Measurements from ENCODE around the gene RHOA. TPM values are rescaled to one million over a fixed set of nuclear protein-coding genes. Genes with fewer than 3 reads are reported as not detected.

The RHOA gene
- total and polyA plus RNA-seq, 10 donors: 226 to 693 (median 481) TPM

DNA sequence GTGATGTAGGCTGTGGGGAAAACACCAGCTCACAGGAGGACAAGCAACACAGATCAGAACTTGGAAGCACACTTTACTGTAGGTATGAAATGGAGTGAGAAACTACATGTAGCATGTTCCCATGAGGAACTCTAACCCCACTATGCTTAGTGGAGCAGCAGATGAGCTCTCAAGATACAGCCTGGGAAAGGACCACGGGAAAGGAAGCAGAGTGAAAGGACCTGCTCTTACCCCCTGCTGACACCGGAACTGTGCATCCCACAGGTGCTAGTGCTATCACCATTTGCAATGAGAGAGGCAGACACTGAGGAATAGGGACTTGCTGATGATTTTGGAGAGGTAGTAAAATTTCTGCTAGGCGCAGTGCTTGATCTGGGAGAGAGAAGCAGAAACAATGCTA, 100.5 kb downstream of the RHOA start:
- Histone ChIP-seq H3K9me3 (no peaks in the 10 kb centered on the region), H3K36me3 (peaks cover 3 to 100% (median 89%) of the 10 kb centered on the region in 6 donors), H3K27ac (no peak overlapping the region), H3K4me3 (no peak overlapping the region), H3K4me1 (peaks cover 0 to 4% (median 0%) of the 10 kb centered on the region in 6 donors), H3K27me3 (replicated peaks in 1 of 7) (no peaks in the 10 kb centered on the region)
- no peak for DNase-seq
- TF ChIP-seq, protein P1, sequence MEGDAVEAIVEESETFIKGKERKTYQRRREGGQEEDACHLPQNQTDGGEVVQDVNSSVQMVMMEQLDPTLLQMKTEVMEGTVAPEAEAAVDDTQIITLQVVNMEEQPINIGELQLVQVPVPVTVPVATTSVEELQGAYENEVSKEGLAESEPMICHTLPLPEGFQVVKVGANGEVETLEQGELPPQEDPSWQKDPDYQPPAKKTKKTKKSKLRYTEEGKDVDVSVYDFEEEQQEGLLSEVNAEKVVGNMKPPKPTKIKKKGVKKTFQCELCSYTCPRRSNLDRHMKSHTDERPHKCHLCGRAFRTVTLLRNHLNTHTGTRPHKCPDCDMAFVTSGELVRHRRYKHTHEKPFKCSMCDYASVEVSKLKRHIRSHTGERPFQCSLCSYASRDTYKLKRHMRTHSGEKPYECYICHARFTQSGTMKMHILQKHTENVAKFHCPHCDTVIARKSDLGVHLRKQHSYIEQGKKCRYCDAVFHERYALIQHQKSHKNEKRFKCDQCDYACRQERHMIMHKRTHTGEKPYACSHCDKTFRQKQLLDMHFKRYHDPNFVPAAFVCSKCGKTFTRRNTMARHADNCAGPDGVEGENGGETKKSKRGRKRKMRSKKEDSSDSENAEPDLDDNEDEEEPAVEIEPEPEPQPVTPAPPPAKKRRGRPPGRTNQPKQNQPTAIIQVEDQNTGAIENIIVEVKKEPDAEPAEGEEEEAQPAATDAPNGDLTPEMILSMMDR (IDR thresholded peaks at IDR 0.05 in 8 of 11, conservative IDR thresholded peaks at IDR 0.05 in 3 of 11): no peak
- TF ChIP-seq POLR2AphosphoS5 (IDR thresholded peaks at IDR 0.05): no peak
- TF ChIP-seq POLR2A (IDR thresholded peaks at IDR 0.05): no peak
- 93 to 96% (median 95%) methylated on average over 3 of the region's 3 CpGs for WGBS, 5 donors
- intact Hi-C loops (cut with DNase I; ENCODE audit: low total_unique reads): no loop called here

DNA sequence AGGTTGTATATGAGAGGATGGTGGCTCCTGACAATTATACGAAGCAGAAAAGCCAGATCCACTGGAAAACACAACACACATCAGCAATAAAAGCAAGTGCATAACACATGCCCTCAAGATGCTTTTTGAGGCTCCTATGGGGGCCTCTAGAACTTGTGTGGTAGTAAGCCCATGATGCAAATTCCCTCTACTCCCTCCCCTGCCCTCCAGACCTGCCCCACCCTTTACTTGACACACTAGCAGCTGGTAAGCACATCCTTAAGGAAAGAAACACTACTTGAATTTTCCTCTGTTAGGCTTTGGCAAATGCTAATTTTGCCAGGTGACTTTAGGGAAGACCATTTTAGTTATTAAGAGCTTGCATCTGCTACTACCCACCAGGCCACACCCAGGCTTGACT, 101.1 kb downstream of the RHOA start:
- H3K4me3 ChIP-seq: no peak overlapping the region
- no peak for DNase-seq
- peaks cover 0 to 4% (median 0%) of the 10 kb centered on the region in 6 donors for H3K4me1 ChIP-seq
- H3K27me3 ChIP-seq (replicated peaks in 1 of 7): no peaks in the 10 kb centered on the region
- no peak overlapping the region for H3K27ac ChIP-seq
- TF ChIP-seq POLR2AphosphoS5 (IDR thresholded peaks at IDR 0.05) (no peak), POLR2A (IDR thresholded peaks at IDR 0.05) (no peak)
- TF ChIP-seq, protein P1 (IDR thresholded peaks at IDR 0.05 in 8 of 11, conservative IDR thresholded peaks at IDR 0.05 in 3 of 11): no peak
- intact Hi-C loops (cut with DNase I; ENCODE audit: low total_unique reads): no loop called here
- WGBS, 5 donors: 92 to 100% (median 95%) methylated on average over 1 of the region's 1 CpG
- H3K9me3 ChIP-seq: no peaks in the 10 kb centered on the region
- H3K36me3 ChIP-seq: peaks cover 3 to 100% (median 89%) of the 10 kb centered on the region in 6 donors

Other genes starting within 250 kb of the RHOA start
- 10 to 100 TPM; 20.5 to 45.4 (median 28.8) TPM for gene CCDC71, start 245.6 kb downstream of the RHOA start, total RNA-seq
- gene CCDC71, start 245.6 kb downstream of the RHOA start, polyA plus RNA-seq: 10 to 100 TPM in 2 of 3 donors, 1 to 10 TPM in 1; 9.9 to 19.1 (median 16.3) TPM
- 10 to 100 TPM; 18.6 to 29.2 (median 21.9) TPM for gene KLHDC8B, start 240.4 kb downstream of the RHOA start, total RNA-seq
- 10 to 100 TPM; 10.5 to 21.3 (median 19.5) TPM for gene KLHDC8B, start 240.4 kb downstream of the RHOA start, polyA plus RNA-seq
- 10 to 100 TPM in 3 of 7 donors, 1 to 10 TPM in 4; 7.6 to 15.0 (median 9.3) TPM for gene C3orf62, start 134.7 kb downstream of the RHOA start, total RNA-seq
- gene C3orf62, start 134.7 kb downstream of the RHOA start, polyA plus RNA-seq: 1 to 10 TPM; 4.1 to 8.1 (median 8.0) TPM
- 100 to 1,000 TPM in 2 of 7 donors, 10 to 100 TPM in 5; 48.9 to 107 (median 84.5) TPM for gene USP4, start 71.9 kb downstream of the RHOA start, total RNA-seq
- 10 to 100 TPM; 28.1 to 52.2 (median 33.4) TPM for gene USP4, start 71.9 kb downstream of the RHOA start, polyA plus RNA-seq
- gene GPX1, start 53.6 kb downstream of the RHOA start, total RNA-seq: 100 to 1,000 TPM; 252 to 415 (median 300) TPM
- 100 to 1,000 TPM; 360 to 652 (median 488) TPM for gene GPX1, start 53.6 kb downstream of the RHOA start, polyA plus RNA-seq
- gene TCTA, start 447 bp upstream of the RHOA start, total RNA-seq: 10 to 100 TPM; 22.1 to 39.4 (median 28.6) TPM
- 10 to 100 TPM; 18.2 to 27.4 (median 25.4) TPM for gene TCTA, start 447 bp upstream of the RHOA start, polyA plus RNA-seq
- 10 to 100 TPM in 3 of 7 donors, 1 to 10 TPM in 4; 4.2 to 15.5 (median 7.0) TPM for gene AMT, start 10.5 kb upstream of the RHOA start, total RNA-seq
- 10 to 100 TPM; 13.0 to 35.0 (median 32.9) TPM for gene AMT, start 10.5 kb upstream of the RHOA start, polyA plus RNA-seq
- 10 to 100 TPM; 10.9 to 27.7 (median 17.9) TPM for gene NICN1, start 17.3 kb upstream of the RHOA start, total RNA-seq
- gene NICN1, start 17.3 kb upstream of the RHOA start, polyA plus RNA-seq: 10 to 100 TPM in 1 of 3 donors, 1 to 10 TPM in 2; 6.2 to 10.6 (median 9.6) TPM
- gene DAG1, start 58.3 kb upstream of the RHOA start, total RNA-seq: 10 to 100 TPM; 24.9 to 42.7 (median 31.0) TPM
- gene DAG1, start 58.3 kb upstream of the RHOA start, polyA plus RNA-seq: 1 to 10 TPM; 3.0 to 8.9 (median 6.3) TPM
- gene BSN, start 142.5 kb upstream of the RHOA start, total RNA-seq: 1 to 10 TPM in 1 of 7 donors, under 1 TPM in 6; 0.26 to 1.1 (median 0.51) TPM
- gene BSN, start 142.5 kb upstream of the RHOA start, polyA plus RNA-seq: under 1 TPM; 0.02 to 0.06 (median 0.03) TPM

Measured in spleen (tissue), 11 donors.